ENCODE measurements around the gene ASPG. TPM values are rescaled to one million over a fixed set of nuclear protein-coding genes. Genes with fewer than 3 reads are reported as not detected.

The ASPG gene
- polyA plus RNA-seq, 1 experiment, result not detected

GRCh38 chr14:104112113-104112505 is 26.6 kb downstream of the ASPG start:
- Histone ChIP-seq H3K27ac (ENCODE audit: low read depth, low read length) (no peak overlapping the region), H3K27me3 (ENCODE audit: control insufficient read depth, insufficient read depth, low read length) (peaks cover 8% of the 10 kb centered on the region), H3K4me3 (ENCODE audit: low read depth, low read length) (no peak overlapping the region), H3K9me3 (ENCODE audit: control insufficient read depth, insufficient read depth, low read length) (no peaks in the 10 kb centered on the region; the same call in 1 of the 2 replicates)
- POLR2A ChIA-PET, result no interaction called here
- no peak for TF ChIP-seq CTCF (IDR thresholded peaks at IDR 0.05; ENCODE audit: low read depth, low read length)
- CTCF ChIA-PET, result no interaction called here
- DNase-seq (ENCODE audit: low read depth, low spot score), result no peak

GRCh38 chr14:104112609-104113571 is 27.4 kb downstream of the ASPG start:
- no peak for TF ChIP-seq CTCF (IDR thresholded peaks at IDR 0.05; ENCODE audit: low read depth, low read length)
- Histone ChIP-seq H3K27me3 (ENCODE audit: control insufficient read depth, insufficient read depth, low read length) (peaks cover 10% of the 10 kb centered on the region), H3K4me3 (ENCODE audit: low read depth, low read length) (no peak overlapping the region), H3K9me3 (ENCODE audit: control insufficient read depth, insufficient read depth, low read length) (no peaks in the 10 kb centered on the region; the same call in 1 of the 2 replicates), H3K27ac (ENCODE audit: low read depth, low read length) (no peak overlapping the region)
- POLR2A ChIA-PET, result no interaction called here
- DNase-seq (ENCODE audit: low read depth, low spot score), result no peak
- CTCF ChIA-PET, result no interaction called here

- H3K27me3 ChIP-seq (ENCODE audit: control insufficient read depth, insufficient read depth, low read length), result peaks cover 10% of the 10 kb centered on the region
- H3K27ac ChIP-seq (ENCODE audit: low read depth, low read length), result no peak overlapping the region
- no peaks in the 10 kb centered on the region; the same call in 1 of the 2 replicates for H3K9me3 ChIP-seq (ENCODE audit: control insufficient read depth, insufficient read depth, low read length)
- ChIA-PET POLR2A (no interaction called here), CTCF (no interaction called here)
- no peak for DNase-seq (ENCODE audit: low read depth, low spot score)
- no peak for TF ChIP-seq CTCF (IDR thresholded peaks at IDR 0.05; ENCODE audit: low read depth, low read length)
- H3K4me3 ChIP-seq (ENCODE audit: low read depth, low read length), result no peak overlapping the region
Observed at GRCh38 chr14:104113631-104114420, 28.3 kb downstream of the ASPG start.

- CTCF ChIA-PET, result no interaction called here
- no peak for TF ChIP-seq CTCF (IDR thresholded peaks at IDR 0.05; ENCODE audit: low read depth, low read length)
- Histone ChIP-seq H3K4me3 (ENCODE audit: low read depth, low read length) (no peak overlapping the region), H3K27ac (ENCODE audit: low read depth, low read length) (no peak overlapping the region), H3K27me3 (ENCODE audit: control insufficient read depth, insufficient read depth, low read length) (peaks cover 10% of the 10 kb centered on the region), H3K9me3 (ENCODE audit: control insufficient read depth, insufficient read depth, low read length) (no peaks in the 10 kb centered on the region; the same call in 1 of the 2 replicates)
- DNase-seq (ENCODE audit: low read depth, low spot score), result no peak
- POLR2A ChIA-PET, result no interaction called here
Observed at GRCh38 chr14:104114421-104115130, 29.1 kb downstream of the ASPG start.
